Kidney tubule cell (primary cell): ENCODE data around the gene RRP8.
A peak's percentile ranks its signal among the peaks of the same experiment; 100 is the strongest.

Source experiments
- DNase-seq: peaks from one replicate; pipeline ENCODE4 v3.0.0-alpha.2; 2018; ENCODE audit warnings: low spot score

RRP8 gene

DNA sequence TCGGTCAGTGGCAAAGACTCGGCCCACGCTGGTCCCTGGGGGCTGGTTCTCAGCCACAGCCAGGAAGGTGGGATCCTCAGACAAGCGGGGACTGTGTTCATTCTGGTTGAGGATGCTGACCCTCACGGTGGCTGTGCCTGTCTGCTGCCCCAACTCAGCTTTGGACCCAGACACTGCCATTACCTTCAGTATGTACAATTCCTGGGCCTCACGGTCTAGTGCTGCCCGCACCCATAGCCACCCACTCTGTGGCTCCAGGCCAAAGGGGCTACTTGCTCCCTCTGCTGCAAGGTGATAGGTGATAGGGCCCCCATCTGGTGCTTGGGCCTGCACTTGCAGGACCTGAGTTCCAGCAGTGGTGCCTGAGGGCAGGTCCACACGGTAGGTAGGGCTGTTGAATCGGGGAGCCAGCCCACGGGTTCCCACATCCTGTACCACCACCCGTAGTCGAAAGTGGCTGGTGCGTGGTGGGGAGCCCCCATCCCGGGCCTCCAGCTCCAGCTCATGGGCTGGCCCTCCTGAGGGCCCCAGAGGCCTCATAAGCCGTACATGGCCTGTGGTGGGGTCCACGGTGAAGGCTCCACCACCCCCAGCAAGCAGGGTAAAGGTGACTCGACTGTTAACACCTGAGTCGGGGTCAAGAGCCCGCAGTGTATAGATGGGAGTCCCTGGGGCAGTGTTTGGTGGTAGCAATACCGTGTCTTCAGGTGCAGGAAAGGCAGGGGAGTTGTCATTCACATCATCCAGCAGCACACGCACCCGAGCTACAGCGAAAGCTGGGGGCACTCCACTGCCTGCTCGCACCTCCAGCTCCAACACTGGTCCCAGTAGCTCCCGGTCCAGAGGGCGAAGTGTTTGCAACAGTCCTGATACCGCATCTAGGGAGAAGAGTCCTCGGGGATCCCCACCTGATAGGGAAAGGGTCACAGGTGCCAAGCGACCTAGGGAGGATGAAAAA lies 29.0 kb upstream of the RRP8 start:
- DNase-seq = no peak

DNA sequence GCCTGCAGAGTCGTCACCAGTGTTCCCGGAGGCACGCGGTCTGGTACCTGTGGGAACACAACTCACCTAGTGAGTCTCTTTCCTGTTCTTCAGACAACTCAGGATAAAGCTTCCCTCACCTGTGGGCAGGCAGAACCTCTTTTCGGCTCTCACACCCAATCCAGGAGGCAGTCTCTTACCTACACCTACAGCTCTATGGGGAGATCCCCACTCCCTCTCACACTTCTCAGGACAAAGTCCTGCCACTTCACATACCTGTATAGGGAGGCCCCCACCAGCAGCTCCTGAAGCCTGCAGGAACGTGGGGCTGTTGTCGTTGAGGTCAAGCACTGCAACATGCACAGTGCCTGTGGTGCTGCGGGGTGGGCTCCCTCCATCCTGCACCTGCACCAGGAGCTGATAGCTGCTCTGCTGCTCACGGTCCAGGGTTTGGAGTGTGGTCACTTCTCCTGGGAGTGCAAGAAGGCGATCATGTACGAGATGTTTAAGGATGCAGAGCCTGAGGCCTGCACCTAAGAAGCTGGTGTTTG lies 28.0 kb upstream of the RRP8 start:
- DNase-seq = no peak

DNA sequence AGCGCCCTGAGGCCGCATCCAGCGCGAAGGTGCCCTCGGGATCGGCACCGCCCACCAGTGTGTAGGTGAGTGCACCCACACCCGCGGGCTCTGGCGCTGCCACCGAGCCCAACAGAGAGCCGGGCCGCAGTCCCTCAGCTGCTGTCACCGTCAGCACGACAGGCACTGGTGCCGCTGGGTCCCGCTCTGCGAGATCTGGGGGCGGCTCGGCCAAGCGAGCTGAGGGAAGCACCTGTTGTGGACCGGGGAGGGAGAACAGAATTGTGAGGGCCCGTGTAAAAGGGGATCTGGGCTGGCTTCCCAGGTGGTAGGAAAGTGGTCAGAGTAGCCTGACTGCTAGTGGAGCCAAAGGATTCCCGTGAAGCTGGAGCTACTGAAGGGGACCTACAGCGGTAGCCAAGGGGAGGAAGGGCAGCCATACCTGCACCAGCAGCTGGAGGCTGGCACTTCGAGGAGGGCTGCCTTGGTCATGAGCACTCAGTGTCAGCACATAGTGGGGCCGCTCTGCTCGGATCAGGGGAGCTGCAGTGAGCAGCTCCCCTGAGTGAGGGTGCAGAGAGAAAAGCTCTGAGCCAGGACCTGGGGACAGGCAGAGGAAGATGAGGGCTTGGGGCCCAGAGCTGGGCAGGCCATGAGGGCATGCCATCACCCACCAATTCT lies 27.3 kb upstream of the RRP8 start:
- no peak for DNase-seq

DNA sequence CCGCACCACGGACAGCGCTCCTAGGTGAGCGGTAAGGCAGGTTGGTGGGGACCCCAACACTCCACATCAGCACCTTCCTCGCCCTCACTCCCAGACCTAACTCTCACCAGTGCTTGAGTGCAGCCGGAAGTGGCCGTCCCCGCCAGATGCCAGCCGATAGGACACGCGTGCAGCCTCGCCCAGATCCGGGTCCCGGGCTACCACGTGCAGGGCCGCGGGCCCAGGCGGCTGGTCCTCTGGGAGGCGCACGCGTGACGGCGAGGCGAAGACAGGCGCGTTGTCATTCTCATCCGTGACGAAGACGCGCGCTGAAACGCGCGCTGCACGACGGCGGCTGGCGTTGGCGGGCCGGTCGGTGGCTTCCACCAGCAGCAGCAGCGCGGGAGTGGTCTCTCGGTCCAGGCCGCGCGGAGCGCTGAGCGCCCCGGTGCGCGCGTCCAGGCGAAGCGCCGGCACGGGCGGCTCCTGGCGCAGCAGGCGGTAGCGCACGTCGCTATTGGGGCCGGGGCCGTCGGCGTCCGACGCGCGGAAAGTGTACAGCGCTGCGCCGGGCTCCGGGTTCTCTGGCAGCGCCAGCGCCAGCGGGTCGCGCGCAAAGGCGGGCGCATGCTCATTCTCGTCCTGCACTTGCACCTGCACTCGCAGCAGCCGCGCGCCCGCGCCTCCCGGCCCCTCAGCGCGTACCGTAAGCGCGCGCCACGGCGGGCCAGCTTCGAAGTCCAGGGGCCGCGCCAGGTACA lies 26.6 kb upstream of the RRP8 start:
- DNase-seq = peak; percentile 23

DNA sequence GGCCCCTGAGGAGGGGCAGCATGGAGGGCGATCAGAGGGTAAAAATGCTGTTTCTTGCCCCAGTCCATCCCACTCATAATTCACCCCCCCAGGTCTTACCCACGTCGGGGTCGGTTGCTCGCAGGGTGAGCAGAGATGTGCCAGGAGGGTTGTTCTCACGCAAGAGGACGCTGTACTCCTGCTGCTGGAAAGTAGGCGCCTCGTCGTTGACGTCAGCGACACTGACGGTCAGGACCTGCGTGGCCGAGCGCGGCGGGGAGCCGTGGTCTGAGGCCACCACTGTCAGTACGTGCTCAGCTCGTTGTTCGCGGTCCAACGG lies 26.1 kb upstream of the RRP8 start:
- DNase-seq = no peak

DNA sequence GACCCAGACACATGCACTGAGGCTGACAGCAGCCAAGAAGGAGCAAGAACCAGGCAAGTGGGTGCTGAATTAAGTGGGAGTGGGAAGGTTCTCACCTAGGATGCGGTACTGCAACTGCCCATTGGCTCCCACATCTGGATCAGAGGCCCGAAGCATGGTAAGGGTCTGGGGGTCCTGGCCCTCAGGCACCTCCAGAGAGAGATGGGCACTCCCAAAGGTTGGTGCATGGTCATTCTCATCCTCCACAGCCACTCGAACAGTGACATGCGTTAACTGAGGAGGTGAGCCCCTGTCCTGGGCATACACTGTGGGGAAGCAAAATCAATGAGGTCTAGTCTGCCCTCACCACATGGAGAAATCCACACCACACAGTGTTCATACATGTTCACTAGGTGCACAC lies 25.1 kb upstream of the RRP8 start:
- DNase-seq = no peak

DNA sequence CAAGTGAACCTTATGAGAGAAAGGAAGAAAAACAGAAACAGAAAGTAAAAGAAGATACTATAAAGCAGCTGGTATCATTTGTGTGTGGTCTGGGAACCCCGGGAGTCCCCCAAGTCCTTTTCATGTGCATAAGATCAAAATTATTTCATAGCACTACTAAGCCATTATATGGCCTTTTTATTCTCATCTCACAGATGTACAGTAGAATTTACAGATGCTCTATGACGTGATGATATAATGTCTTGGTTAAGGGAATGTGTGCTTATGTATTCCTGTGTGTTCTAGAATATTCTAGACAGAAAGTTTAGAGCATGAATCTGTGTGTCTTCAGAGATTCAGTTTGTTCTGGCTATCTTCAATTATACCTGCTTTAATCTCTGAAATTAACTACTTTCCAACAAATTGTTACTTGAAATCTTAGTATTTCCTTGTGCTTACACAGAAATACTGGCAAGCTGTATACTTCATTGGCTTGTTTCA lies 24.4 kb upstream of the RRP8 start:
- no peak for DNase-seq

DNA sequence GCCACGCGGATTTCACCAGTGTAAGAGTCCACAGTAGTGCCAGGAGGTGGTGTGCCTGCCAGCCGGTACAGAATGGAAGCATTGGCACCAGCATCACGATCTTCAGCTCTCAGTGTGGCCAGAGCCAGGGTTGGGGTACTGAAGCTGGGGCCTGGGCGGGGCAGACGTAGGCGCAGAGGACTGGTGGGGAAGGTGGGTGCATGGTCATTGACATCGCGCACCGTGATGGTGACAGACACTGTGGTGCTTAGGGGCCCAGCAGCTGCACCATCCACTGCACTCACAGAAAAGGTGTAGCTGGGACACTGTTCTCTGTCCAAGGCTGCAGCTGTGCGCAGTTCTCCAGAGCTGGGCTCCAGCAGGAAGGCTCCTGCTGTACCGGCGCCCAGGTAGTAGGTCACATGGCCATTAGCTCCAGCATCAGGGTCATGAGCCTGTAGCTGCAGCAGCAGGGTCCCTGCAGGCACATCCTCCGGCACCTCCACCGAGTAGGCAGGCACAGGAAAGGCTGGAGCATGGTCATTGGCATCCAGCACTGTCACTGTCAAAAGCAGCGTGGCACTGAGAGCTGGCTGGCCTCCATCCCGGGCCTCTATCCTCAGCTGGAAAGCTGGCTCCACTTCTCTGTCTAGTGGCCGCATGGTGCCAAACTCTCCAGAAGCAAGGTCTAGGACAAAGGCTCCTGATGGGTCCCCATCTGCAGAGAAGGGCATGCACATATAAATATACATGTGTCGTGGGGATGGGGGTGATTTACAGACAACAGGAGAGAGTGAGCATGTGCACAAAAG lies 23.8 kb upstream of the RRP8 start:
- no peak for DNase-seq

DNA sequence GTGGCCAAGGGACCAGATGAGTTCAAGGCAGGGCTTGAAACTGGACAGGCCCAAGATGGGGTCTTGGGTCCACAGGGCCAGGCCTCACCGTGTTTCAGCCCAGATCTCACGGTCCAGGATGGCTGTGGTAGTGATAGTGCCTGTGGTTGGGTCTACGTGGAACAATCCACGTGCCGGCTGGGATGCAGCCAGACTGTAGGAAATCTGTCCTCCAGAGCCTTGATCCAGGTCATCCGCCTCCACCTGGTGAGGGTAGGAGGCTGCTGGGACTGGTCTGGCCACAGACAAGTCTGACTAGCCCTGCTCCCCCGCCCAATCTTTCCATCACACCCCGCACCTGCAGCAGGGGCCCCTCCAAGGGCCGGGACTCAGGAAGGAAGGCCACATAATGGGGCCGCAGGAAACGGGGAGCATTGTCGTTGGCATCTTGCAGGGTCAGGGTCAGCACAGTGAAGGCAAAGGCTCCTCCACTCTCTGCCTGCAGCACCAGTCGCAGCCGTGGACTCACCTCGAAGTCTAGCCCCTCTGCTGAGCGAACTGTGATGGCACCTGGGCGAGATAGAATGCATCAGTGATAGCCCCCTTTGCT lies 22.5 kb upstream of the RRP8 start:
- DNase-seq = no peak

DNA sequence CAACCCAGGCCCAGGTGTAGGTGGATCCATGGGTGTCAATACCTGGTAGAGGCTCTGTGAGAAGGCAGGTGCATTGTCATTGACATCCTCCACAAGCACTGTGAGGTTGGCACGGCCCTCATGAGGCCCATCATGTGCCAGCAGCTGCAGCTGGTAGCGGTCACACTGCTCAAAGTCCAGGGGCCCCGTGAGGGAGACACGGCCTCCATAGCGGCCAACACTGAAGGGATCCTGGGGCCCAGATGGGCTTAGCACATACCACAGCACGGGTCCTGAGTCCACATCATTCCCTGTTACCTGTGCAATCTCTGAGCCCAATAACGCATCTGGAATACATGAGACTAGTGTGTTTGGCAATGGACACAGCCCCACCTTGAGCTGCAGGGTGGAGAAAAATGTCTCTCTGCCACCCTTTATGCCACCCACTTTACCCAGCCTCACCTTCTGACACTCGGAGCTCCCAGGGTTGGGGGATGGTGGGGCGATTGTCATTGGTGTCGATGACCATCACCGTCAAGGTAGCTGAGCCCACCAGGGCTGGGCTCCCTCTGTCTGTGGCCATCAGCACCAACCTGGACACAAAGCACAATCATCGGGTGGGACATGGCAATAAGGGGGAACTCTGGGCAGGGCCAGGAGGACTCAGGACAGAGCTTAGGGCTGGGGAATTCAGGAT lies 21.9 kb upstream of the RRP8 start:
- no peak for DNase-seq

DNA sequence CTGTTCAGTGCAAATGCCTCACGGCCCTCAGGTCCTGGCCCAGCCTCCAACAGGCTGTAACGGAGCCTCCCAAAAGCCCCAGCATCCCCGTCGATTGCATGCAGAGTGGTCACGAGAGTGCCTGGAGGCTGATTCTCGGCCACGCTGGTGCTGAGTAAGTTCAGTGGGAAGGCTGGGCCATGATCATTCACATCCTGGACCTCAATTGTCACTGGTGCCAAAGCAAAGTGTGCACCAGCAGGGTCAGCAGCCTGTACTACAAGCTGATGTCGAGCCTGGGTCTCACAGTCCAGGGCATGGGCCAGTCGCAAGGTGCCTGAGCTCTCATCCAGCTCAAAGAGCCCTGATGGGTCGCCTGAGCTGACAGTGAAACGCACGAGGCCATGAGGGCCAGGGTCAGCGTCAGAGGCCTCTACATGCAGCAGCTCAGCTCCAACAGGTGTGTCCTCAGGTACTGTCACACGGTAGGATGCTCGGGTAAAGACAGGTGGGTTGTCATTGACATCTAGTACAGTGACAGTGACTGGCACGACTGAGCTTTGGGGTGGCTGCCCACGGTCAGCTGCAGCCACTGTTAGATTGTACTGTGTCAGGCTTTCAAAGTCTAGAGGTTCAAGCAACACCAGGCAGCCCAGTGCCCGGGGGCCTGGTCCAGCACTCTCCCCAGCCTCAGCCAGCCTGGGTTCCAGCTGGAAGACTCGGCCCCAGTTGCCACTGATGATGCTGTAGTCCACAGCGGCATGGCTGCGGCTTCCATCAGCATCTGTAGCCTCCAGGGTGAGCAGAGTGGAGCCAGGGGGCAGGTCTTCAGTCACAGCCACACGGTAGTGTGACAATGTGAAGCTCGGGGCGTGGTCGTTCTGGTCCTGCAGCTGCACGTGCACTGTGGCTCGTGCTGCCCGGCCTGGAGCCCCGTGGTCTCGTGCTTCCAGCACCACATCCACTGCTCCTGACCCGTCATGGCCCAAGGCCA lies 20.3 kb upstream of the RRP8 start:
- DNase-seq = no peak

DNA sequence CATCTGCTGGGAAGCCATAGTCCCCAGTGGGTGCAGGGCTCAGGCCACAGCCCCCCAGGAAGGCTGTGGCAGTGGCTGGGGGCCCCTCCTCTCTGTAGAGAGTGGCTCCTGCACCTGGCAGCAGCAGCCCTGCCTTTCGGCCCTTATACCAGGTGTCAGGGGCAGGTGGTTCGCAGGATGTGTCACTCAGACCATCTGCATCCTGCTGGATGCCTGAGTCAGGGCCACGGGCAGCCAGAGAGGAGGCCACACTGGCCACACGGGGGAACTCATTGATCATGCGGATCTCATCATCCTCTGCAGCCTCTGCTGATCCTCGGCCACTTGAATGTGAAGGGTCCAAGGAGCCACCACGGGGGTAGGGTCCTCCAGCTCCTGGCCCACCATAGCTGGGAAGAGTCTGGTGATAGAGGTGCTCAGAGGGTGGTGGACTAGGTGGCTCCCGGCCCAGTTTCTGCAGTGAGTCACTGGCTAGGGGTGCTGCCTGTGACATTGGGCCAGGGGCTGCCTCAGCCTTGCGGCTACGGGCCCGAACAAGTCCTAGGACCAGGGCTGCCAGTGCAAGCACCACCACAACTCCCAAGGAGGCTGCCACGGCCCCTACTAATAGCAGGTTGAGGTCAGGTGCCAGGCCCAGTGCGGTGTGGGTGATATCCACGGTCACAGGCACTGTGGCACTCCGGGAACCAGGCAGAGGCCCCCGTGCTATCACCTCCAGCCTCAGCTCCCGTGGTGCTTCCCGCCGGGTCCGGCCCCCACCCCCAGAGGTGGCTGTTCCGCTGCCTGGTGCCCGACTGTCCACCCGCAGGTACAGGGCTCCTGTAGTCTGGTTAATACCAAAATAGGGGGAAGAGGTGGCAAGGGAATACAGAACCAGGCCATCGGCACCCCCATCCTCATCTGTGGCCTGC lies 19.1 kb upstream of the RRP8 start:
- DNase-seq = peak; percentile 13

DNA sequence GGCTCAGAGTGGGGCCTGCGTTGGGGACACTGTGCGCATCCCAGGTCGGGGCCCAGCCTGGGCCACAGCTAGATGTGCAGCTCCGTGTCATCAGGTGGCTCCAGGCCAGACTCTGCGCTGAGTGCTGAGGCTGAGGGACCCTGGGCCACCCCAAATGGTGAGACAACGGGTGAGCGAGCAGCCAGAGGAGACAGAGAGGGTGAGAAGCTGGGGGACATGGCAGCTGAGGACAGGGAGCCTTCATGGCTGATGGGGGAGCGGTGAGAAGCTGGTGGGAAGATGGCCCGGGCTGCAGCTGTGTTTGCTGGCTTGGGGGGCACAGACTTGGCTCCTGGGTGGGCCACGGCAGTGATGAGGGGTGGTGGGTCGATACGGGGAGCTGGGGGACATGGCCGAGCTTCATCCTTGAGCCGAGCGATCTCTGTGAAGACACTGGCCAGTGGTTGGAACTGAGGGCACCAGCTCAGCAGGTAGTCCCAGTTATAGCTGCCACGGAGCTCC lies 18.3 kb upstream of the RRP8 start:
- no peak for DNase-seq

DNA sequence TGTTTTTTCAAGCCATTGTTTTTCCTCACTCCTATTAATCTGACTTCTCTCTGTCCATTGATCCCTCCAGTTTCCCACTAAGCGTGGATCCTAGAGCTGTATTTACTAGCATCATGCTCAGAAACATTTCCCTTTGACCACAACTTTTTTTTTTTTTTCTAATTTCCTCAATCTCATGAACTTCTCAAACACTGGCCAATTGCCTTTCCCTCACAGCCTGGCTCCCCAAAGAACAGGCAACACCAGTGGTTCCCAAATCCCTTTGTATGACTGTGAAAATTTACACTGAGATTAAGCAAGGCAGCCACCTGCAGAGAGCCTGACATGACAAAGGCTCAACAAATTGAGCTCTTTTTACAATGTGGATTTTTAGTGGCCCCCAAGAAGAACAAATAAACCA lies 17.2 kb upstream of the RRP8 start:
- DNase-seq = no peak

DNA sequence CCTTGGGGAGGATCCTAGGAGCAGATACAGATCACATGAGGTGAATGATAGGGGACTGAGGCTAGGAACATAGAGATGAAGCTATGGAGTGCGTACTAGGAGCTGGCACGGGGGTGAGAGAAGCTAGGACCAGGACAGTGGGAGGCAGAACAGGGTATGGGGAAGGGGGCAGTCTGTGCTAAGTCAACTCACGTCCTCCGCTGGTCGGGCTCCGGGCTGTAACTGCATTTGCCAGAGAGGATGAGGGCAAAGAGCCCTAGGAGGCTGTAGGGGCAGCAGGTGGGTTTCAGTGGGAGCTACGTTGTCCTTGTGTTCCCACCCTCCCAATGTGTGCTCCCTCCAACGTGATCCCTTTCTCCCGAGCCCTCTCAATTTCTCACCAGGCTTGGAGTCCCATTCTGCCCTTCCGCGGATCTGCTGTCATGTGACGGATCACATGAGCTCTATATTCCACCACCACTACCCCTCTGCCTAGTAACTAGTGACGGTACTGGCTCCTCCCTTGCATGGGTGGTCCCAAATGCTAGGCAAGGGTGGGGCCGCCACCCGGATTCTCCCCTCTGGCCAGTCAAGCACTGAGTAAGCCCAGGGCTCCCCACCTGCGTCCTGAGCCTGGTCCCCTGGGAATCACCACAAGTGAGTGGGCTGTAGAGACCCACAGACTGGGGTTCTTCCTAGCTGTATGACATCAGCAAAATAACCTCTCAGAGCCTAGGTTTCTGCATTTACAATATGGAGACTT lies 15.8 kb upstream of the RRP8 start, which contains the start of gene TPP1:
Gene TPP1, minus strand, starts transcription at position 419 of the 742 bp plus-strand sequence. Its CDS starts 22 bp downstream, at position 397.
- DNase-seq = peak; percentile 90

DNA sequence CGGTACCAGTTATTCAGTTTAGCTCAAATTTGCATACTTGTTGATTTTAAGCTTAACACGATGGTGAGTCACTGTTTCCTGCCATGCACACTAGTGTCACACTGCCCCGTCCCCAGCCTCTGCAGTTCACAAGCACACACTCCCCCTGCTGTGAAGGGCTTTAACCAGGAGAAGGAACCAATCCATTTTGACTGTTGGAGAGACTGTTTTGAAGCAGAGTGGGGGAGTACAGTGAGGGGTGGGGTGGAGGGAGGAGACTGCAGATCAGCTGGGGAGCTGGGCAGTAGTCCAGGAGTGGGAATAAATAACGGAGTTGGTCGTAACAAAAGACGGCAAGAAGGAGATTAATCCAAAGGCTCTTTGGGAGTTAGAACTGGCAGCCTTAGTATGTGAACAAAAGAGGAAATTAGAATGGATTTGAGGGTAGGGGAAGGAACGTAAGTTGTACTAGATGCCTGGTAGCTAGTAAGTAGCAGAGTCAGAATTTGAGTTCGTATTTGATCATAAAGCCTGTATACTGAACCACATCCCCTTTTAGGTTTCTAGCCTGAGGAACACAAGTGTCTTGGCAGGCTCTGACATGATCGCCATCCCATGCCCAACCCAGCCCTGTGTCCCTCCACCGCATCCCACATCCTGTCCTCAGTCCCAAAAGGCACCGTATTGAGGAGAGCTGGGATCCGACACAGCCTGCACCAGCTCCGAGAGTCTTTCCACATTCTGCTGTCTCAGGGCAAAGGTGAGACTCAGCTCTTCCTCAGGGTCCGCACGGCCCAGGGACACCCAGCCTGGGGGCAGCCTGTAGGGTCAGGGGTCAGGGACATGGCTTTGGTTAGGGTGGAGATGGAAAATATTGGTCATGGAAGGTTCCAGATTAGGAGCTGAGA lies 14.9 kb upstream of the RRP8 start:
- DNase-seq = peak; percentile 42
